Measurements from ENCODE around the gene ZBTB20.

Gene ZBTB20

GRCh38 chr3:114308830-114309229 lies 838.3 kb downstream of the ZBTB20 start:
- no peak for DNase-seq

- DNase-seq: no peak
Observed at GRCh38 chr3:114308377-114308776, 838.7 kb downstream of the ZBTB20 start.

GRCh38 chr3:114307832-114308231 lies 839.3 kb downstream of the ZBTB20 start:
- no peak for DNase-seq

- no peak for DNase-seq
Observed at GRCh38 chr3:114307222-114307830, 839.8 kb downstream of the ZBTB20 start.

- DNase-seq: no peak
Observed at GRCh38 chr3:114299941-114300624, 847.0 kb downstream of the ZBTB20 start.

GRCh38 chr3:114299421-114299820 lies 847.7 kb downstream of the ZBTB20 start:
- no peak for DNase-seq

GRCh38 chr3:114295946-114296345 lies 851.1 kb downstream of the ZBTB20 start:
- no peak for DNase-seq

- DNase-seq: no peak
Observed at GRCh38 chr3:114294940-114295480, 852.1 kb downstream of the ZBTB20 start.

- no peak for DNase-seq
Observed at GRCh38 chr3:114293838-114294535, 853.1 kb downstream of the ZBTB20 start, which contains the start of gene TIGIT. Gene TIGIT, plus strand, starts transcription at chr3:114294028. Its CDS starts 34 bp downstream, at chr3:114294062.

GRCh38 chr3:114290911-114291901 lies 855.9 kb downstream of the ZBTB20 start:
- peak; percentile 100 for DNase-seq

GRCh38 chr3:114286266-114286665 lies 860.8 kb downstream of the ZBTB20 start:
- no peak for DNase-seq

GRCh38 chr3:114285648-114286230 lies 861.3 kb downstream of the ZBTB20 start:
- DNase-seq: no peak

GRCh38 chr3:114284644-114285043 lies 862.4 kb downstream of the ZBTB20 start:
- DNase-seq: no peak

All from activated CD8-positive, alpha-beta memory T cell treated with anti-CD3 and anti-CD28 coated beads, Interleukin-2, amount 50 U/mL, for 48 hours (primary cell).